Loucy (cell line): ENCODE data around the gene IL12RB1.

Source experiments
- H2AFZ ChIP-seq: fragments of 200-600 bp; sonication (generic); 2 replicates; pipeline ENCODE4 v1.6.0; 2016; ENCODE audit warnings: antibody characterized with exemption, mild to moderate bottlenecking, low read length, moderate library complexity
- H3F3A ChIP-seq: fragments of 200-600 bp; 2 replicates; pipeline ENCODE4 v1.6.0; 2016; ENCODE audit warnings: antibody characterized with exemption, low read depth, mild to moderate bottlenecking
- H3K27me3 ChIP-seq: fragments of 200-600 bp; sonication (generic); 2 replicates; pipeline ENCODE4 v1.6.1; 2014; ENCODE audit warnings: low read length, mild to moderate bottlenecking; ENCODE audit not compliant: insufficient read depth, poor library complexity, severe bottlenecking
- H3K36me3 ChIP-seq: fragments of 200-600 bp; sonication (generic); 2 replicates; pipeline ENCODE4 v1.6.1; 2016; ENCODE audit warnings: low read length; ENCODE audit not compliant: insufficient read depth
- H3K4me1 ChIP-seq: fragments of 200-600 bp; sonication (generic); 2 replicates; pipeline ENCODE4 v1.5.1; 2014; ENCODE audit warnings: low read length, mild to moderate bottlenecking; ENCODE audit not compliant: insufficient read depth, poor library complexity, severe bottlenecking
- H3K4me2 ChIP-seq: fragments of 200-600 bp; sonication (generic); 2 replicates; pipeline ENCODE4 v1.6.0; 2014; ENCODE audit warnings: antibody characterized with exemption, low read length, low read depth, mild to moderate bottlenecking; ENCODE audit not compliant: poor library complexity, severe bottlenecking
- H3K4me3 ChIP-seq: fragments of 200-600 bp; sonication (generic); 2 replicates; pipeline ENCODE4 v1.5.1; 2014; ENCODE audit warnings: low read length, mild to moderate bottlenecking, mixed read lengths; ENCODE audit not compliant: poor library complexity, severe bottlenecking
- H3K79me2 ChIP-seq: fragments of 200-600 bp; sonication (generic); 2 replicates; pipeline ENCODE4 v1.6.1; 2014; ENCODE audit warnings: low read length; ENCODE audit not compliant: insufficient read depth
- H3K9ac ChIP-seq: fragments of 200-600 bp; sonication (generic); 2 replicates; pipeline ENCODE4 v1.6.0; 2014; ENCODE audit warnings: mild to moderate bottlenecking, low read depth, low read length, moderate library complexity; ENCODE audit not compliant: poor library complexity, severe bottlenecking
- H3K9me2 ChIP-seq: fragments of 200-600 bp; sonication (generic); replicated peaks from 2 replicates; pipeline ENCODE4 v1.6.1; 2016; ENCODE audit warnings: low read depth, low read length, mixed read lengths
- H3K9me3 ChIP-seq: fragments of 200-600 bp; sonication (generic); 2 replicates; pipeline ENCODE4 v1.6.1; 2014; ENCODE audit warnings: mild to moderate bottlenecking, antibody characterized with exemption, low read length, low read depth; ENCODE audit not compliant: insufficient read depth
- H4K20me1 ChIP-seq: fragments of 200-600 bp; sonication (generic); 2 replicates; pipeline ENCODE4 v1.6.0; 2014; ENCODE audit warnings: antibody characterized with exemption, low read length, mild to moderate bottlenecking; ENCODE audit not compliant: insufficient read depth, poor library complexity, severe bottlenecking
- CTCF ChIP-seq: fragments of 200-600 bp; sonication (generic); conservative IDR thresholded peaks from 2 replicates; pipeline ENCODE4 v1.5.1; 2014; ENCODE audit warnings: mild to moderate bottlenecking, antibody characterized with exemption, low read length
- EZH2phosphoT487 ChIP-seq: fragments of 200-600 bp; IDR thresholded peaks from 2 replicates; pipeline ENCODE4 v1.6.1; 2018; ENCODE audit warnings: antibody characterized with exemption, mild to moderate bottlenecking, moderate library complexity, borderline replicate concordance

Gene IL12RB1

GRCh38 chr19:18126097-18126496, 39.4 kb upstream of the IL12RB1 start:
- H3K4me2 ChIP-seq = no peak overlapping the region
- H3K4me3 ChIP-seq = no peak overlapping the region
- no peaks in the 10 kb centered on the region for H3K9me3 ChIP-seq
- no peaks in the 10 kb centered on the region for H3K79me2 ChIP-seq
- H3F3A ChIP-seq = no peaks in the 10 kb centered on the region
- H4K20me1 ChIP-seq = no peaks in the 10 kb centered on the region
- peaks cover 6% of the 10 kb centered on the region; the same call in 1 of the 2 replicates for H3K36me3 ChIP-seq
- H3K4me1 ChIP-seq = peaks cover 3% of the 10 kb centered on the region
- H2AFZ ChIP-seq = no peak overlapping the region
- no peaks in the 10 kb centered on the region for H3K27me3 ChIP-seq
- no peak overlapping the region for H3K9ac ChIP-seq
- TF ChIP-seq EZH2phosphoT487 = no peak
- TF ChIP-seq CTCF = no peak
- no peaks in the 10 kb centered on the region for H3K9me2 ChIP-seq

DNA sequence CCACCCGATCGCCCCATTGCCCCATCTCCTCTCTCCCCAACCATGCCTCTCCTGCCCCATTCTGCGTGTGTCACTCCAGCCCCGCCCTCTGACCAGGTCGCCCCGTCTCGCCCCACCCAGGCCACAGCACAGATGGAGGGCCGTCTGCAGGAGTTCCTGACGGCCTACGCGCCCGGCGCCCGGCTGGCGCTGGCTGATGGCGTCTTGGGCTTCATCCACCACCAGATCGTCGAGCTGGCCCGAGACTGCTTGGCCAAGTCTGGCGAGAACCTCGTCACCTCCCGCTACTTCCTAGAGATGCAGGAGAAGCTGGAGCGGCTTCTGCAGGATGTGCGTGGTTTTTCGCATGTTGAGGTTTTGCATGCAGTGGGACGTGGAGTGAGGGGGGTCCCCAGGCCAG, 37.1 kb upstream of the IL12RB1 start:
- peaks cover 13% of the 10 kb centered on the region for H3K4me1 ChIP-seq
- no peak overlapping the region for H3K4me2 ChIP-seq
- no peaks in the 10 kb centered on the region for H3K9me3 ChIP-seq
- H3K9me2 ChIP-seq = no peaks in the 10 kb centered on the region
- no peaks in the 10 kb centered on the region for H3F3A ChIP-seq
- no peaks in the 10 kb centered on the region for H3K79me2 ChIP-seq
- H2AFZ ChIP-seq = no peak overlapping the region
- no peak overlapping the region for H3K9ac ChIP-seq
- TF ChIP-seq CTCF = no peak
- TF ChIP-seq EZH2phosphoT487 = no peak
- no peak overlapping the region for H3K4me3 ChIP-seq
- H4K20me1 ChIP-seq = no peaks in the 10 kb centered on the region
- H3K36me3 ChIP-seq = peaks cover 6% of the 10 kb centered on the region; the same call in 1 of the 2 replicates
- no peaks in the 10 kb centered on the region for H3K27me3 ChIP-seq

- Histone ChIP-seq H3F3A (no peaks in the 10 kb centered on the region), H3K9me3 (no peaks in the 10 kb centered on the region)
These were observed 36.4 kb upstream of the IL12RB1 start for GRCh38 chr19:18122860-18123795.

More at GRCh38 chr19:18122860-18123795, 36.4 kb upstream of the IL12RB1 start:
- no peak for TF ChIP-seq CTCF
- no peak for TF ChIP-seq EZH2phosphoT487
- Histone ChIP-seq H3K27me3 (no peaks in the 10 kb centered on the region), H2AFZ (no peak overlapping the region), H4K20me1 (no peaks in the 10 kb centered on the region), H3K9ac (no peak overlapping the region), H3K4me2 (no peak overlapping the region), H3K4me3 (no peak overlapping the region), H3K4me1 (peaks cover 17% of the 10 kb centered on the region), H3K9me2 (no peaks in the 10 kb centered on the region), H3K79me2 (peaks cover 4% of the 10 kb centered on the region; the same call in 1 of the 2 replicates), H3K36me3 (peaks cover 6% of the 10 kb centered on the region; the same call in 1 of the 2 replicates)
